IMR-90 (cell line): ENCODE data around the gene EFS.

Source experiments
- CEBPB ChIP-seq: IDR thresholded peaks from 2 replicates; pipeline ENCODE4 v1.6.1; 2012; ENCODE audit warnings: low read depth, low read length, improper control_type of control experiment
- CTCF ChIP-seq: conservative IDR thresholded peaks from 2 replicates; pipeline ENCODE4 v1.5.1; 2012; ENCODE audit warnings: mild to moderate bottlenecking, low read depth, low read length, improper control_type of control experiment
- MAFK ChIP-seq: IDR thresholded peaks from 2 replicates; pipeline ENCODE4 v1.6.1; 2012; ENCODE audit warnings: low read depth, low read length, improper control_type of control experiment
- POLR2A ChIP-seq: IDR thresholded peaks from 2 replicates; pipeline ENCODE4 v1.6.1; 2012; ENCODE audit warnings: mild to moderate bottlenecking, low read depth, low read length
- RAD21 ChIP-seq: IDR thresholded peaks from 2 replicates; pipeline ENCODE4 v1.6.1; 2012; ENCODE audit warnings: low read length, improper control_type of control experiment
- RFX5 ChIP-seq: IDR thresholded peaks from 2 replicates; pipeline ENCODE4 v1.8.0; 2012; ENCODE audit warnings: low read depth, mild to moderate bottlenecking, low read length, moderate library complexity

- TF ChIP-seq MAFK (no peak), CTCF (no peak), POLR2A (peak; percentile 26; the same call in 1 of the 2 replicates), RFX5 (no peak), RAD21 (no peak), CEBPB (no peak)
These were observed 38.3 kb downstream of the EFS start for GRCh38 chr14:23326491-23327332.
